ENCODE measurements around the gene RCBTB2.

GRCh38 chr13:48573213-48574007 lies 40.5 kb upstream of the RCBTB2 start:
- TF ChIP-seq ETV5 (CRISPR knock-in tag; IDR thresholded peaks at IDR 0.05; ENCODE audit: low read depth): no peak
- TF ChIP-seq BRCA1 (IDR thresholded peaks at IDR 0.05): no peak
- TF ChIP-seq BRCA1 (CRISPR knock-in tag; IDR thresholded peaks at IDR 0.05): no peak
- TF ChIP-seq EP300 (IDR thresholded peaks at IDR 0.05; ENCODE audit: low read length): no peak
- TF ChIP-seq ZNF347 (CRISPR knock-in tag; IDR thresholded peaks at IDR 0.05; ENCODE audit: low read depth): no peak
- TF ChIP-seq CC2D1A (IDR thresholded peaks at IDR 0.05): no peak
- TF ChIP-seq BMI1 (IDR thresholded peaks at IDR 0.05; ENCODE audit: low read length): no peak
- no peak for TF ChIP-seq TCF7L2 (IDR thresholded peaks at IDR 0.05; ENCODE audit: low read depth, low read length)
- no peak for TF ChIP-seq CTCF (IDR thresholded peaks at IDR 0.05 in 2 of 3, conservative IDR thresholded peaks at IDR 0.05 in 1 of 3; ENCODE audit: insufficient read depth in 2 of 3, low read depth in 1 of 3, low read length in 3 of 3)
